SIG-M5 treated with dmso at 0.1 percent for 504 hours (cell line): ENCODE data around the gene SEMA6D.

Source experiments
- DNase-seq: peaks from one replicate; lab custom pipeline; 2025; ENCODE audit not compliant: unreplicated experiment; lab: John Stamatoyannopoulos, UW

The SEMA6D gene

GRCh38 chr15:47820057-47820746 lies 102.9 kb downstream of the SEMA6D start:
- no peak for DNase-seq

- no peak for DNase-seq
These were observed 103.5 kb downstream of the SEMA6D start for GRCh38 chr15:47820747-47821319.

DNA sequence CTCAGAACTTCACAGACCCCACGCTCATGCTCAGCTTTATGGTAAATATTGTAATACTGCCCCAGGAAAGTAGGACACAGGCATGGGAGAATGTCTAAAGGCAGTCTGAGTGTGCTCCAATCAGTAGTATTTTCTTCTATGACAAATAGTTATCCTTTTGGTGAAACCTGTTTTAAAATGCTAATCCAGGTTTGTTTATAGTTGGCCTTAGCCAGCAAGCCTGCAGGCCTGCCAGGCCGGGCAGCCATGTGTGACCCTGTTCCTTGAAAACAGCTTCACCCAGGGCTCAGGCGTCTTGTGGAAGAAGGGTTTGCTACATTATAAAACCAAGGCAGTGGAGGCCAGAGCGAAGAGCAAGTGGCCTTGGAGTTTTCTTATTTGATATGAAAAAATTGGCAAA lies 104.7 kb downstream of the SEMA6D start:
- no peak for DNase-seq
